Esophagus (tissue), 2 donors: ENCODE results near the gene PANK3. TPM values are rescaled to one million over a fixed set of nuclear protein-coding genes. Genes with fewer than 3 reads are reported as not detected.
A peak's percentile ranks its signal among the peaks of the same experiment; 100 is the strongest.

ENCODE experiments used
- H3K27ac ChIP-seq, 2 donors: one replicate each; pipeline ENCODE4 v1.5.1; 2013; ENCODE audit warnings: low read depth in 2 of 2, mild to moderate bottlenecking in 2 of 2, inconsistent platforms in 1 of 2, low read length in 1 of 2, moderate library complexity in 1 of 2
- H3K27me3 ChIP-seq, 2 donors: one replicate each; pipeline ENCODE4 v1.6.1; 2013; ENCODE audit warnings: low read length in 2 of 2, control low read depth in 1 of 2, mild to moderate bottlenecking in 1 of 2; ENCODE audit not compliant: insufficient read depth in 2 of 2, control insufficient read depth in 1 of 2
- H3K36me3 ChIP-seq, 2 donors: one replicate each; pipeline ENCODE4 v1.6.1; 2013; ENCODE audit warnings: low read length in 1 of 2; ENCODE audit not compliant: control insufficient read depth in 2 of 2, insufficient read depth in 2 of 2
- H3K4me1 ChIP-seq, 2 donors: one replicate each; pipeline ENCODE4 v1.6.1; 2013; ENCODE audit warnings: low read length in 1 of 2; ENCODE audit not compliant: control insufficient read depth in 2 of 2, insufficient read depth in 2 of 2
- H3K4me3 ChIP-seq, 2 donors: one replicate each; pipeline ENCODE4 v1.5.1; 2013; ENCODE audit warnings: low read length in 2 of 2, mild to moderate bottlenecking in 2 of 2, low read depth in 1 of 2, moderate library complexity in 1 of 2
- H3K9me3 ChIP-seq, 2 donors: one replicate each; pipeline ENCODE4 v1.6.1; 2013; ENCODE audit warnings: mild to moderate bottlenecking in 2 of 2, low read depth in 1 of 2, low read length in 1 of 2, moderate library complexity in 1 of 2; ENCODE audit not compliant: control insufficient read depth in 2 of 2, insufficient read depth in 1 of 2
- WGBS, 2 donors: extraction: QIAGEN DNeasy Blood & Tissue Kit; methylation state at CpG; one replicate each; pipeline ENCODE4 v1.1.7; 2013; 5-methylcytosine and 5-hydroxymethylcytosine counted together
- polyA plus RNA-seq, 2 donors: library from polyadenylated mRNA; stranded (reverse); fragments of 200-250 nt; gene quantifications; one replicate each; pipeline ENCODE4 v1.2.3, GENCODE V29; 2013
- donor health status: healthy with polysubstance abuse.
- donor health status: Bipolar disorder and iron deficiency.

The PANK3 gene
- 1 to 10 TPM; 3.7 to 7.5 TPM for polyA plus RNA-seq

GRCh38 chr5:168578538-168579487, at the start of gene PANK3:
Gene PANK3 (minus strand): TSS chr5:168579368. CDS start chr5:168579283, 85 bp downstream.
- H3K27me3 ChIP-seq: no peaks in the 10 kb centered on the region
- peak within 1 kb of the TSS; percentile 96 to 99 for H3K4me3 ChIP-seq
- WGBS, 2 donors: 0 to 1% methylated on average over 59 to 63 of the region's 63 CpGs
- H3K27ac ChIP-seq: peak within 1 kb of the TSS; percentile 99
- no peaks in the 10 kb centered on the region for H3K36me3 ChIP-seq
- peaks cover 0 to 2% of the 10 kb centered on the region in 2 donors for H3K4me1 ChIP-seq
- H3K9me3 ChIP-seq: no peaks in the 10 kb centered on the region

- H3K27ac ChIP-seq: peak overlapping the region in 1 of 2 donors; percentile 27
- no peaks in the 10 kb centered on the region for H3K36me3 ChIP-seq
- 70 to 79% methylated on average over 3 of the region's 3 CpGs for WGBS, 2 donors
- H3K4me3 ChIP-seq: no peak overlapping the region
- H3K27me3 ChIP-seq: no peaks in the 10 kb centered on the region
- H3K9me3 ChIP-seq: no peaks in the 10 kb centered on the region
- H3K4me1 ChIP-seq: no peaks in the 10 kb centered on the region
These were observed 45.7 kb upstream of the PANK3 start for GRCh38 chr5:168624850-168625364.

GRCh38 chr5:168620807-168621206, 41.6 kb upstream of the PANK3 start:
- 77 to 81% methylated on average over 1 of the region's 1 CpG for WGBS, 2 donors
- Histone ChIP-seq H3K4me1 (no peaks in the 10 kb centered on the region), H3K9me3 (no peaks in the 10 kb centered on the region), H3K36me3 (no peaks in the 10 kb centered on the region), H3K27ac (no peak overlapping the region), H3K27me3 (no peaks in the 10 kb centered on the region), H3K4me3 (no peak overlapping the region)

- Histone ChIP-seq H3K4me1 (no peaks in the 10 kb centered on the region), H3K27me3 (no peaks in the 10 kb centered on the region), H3K27ac (no peak overlapping the region), H3K36me3 (no peaks in the 10 kb centered on the region), H3K9me3 (no peaks in the 10 kb centered on the region), H3K4me3 (no peak overlapping the region)
- 93 to 94% methylated on average over 10 of the region's 10 CpGs for WGBS, 2 donors
These were observed 35.5 kb upstream of the PANK3 start for GRCh38 chr5:168614661-168615060.

- Histone ChIP-seq H3K4me1 (no peaks in the 10 kb centered on the region), H3K4me3 (no peak overlapping the region), H3K36me3 (no peaks in the 10 kb centered on the region), H3K9me3 (no peaks in the 10 kb centered on the region), H3K27me3 (no peaks in the 10 kb centered on the region), H3K27ac (no peak overlapping the region)
- 55 to 56% methylated on average over 1 of the region's 1 CpG for WGBS, 2 donors
These were observed 34.8 kb upstream of the PANK3 start for GRCh38 chr5:168613996-168614395.

GRCh38 chr5:168613396-168613795, 34.2 kb upstream of the PANK3 start:
- no peaks in the 10 kb centered on the region for H3K9me3 ChIP-seq
- WGBS, 2 donors: 50 to 53% methylated on average over 2 of the region's 2 CpGs
- H3K27ac ChIP-seq: no peak overlapping the region
- no peaks in the 10 kb centered on the region for H3K27me3 ChIP-seq
- no peaks in the 10 kb centered on the region for H3K4me1 ChIP-seq
- no peak overlapping the region for H3K4me3 ChIP-seq
- H3K36me3 ChIP-seq: no peaks in the 10 kb centered on the region

- no peaks in the 10 kb centered on the region for H3K27me3 ChIP-seq
- H3K27ac ChIP-seq: no peak overlapping the region
- H3K9me3 ChIP-seq: no peaks in the 10 kb centered on the region
- WGBS, 2 donors: 46 to 47% methylated on average over 2 of the region's 2 CpGs
- H3K36me3 ChIP-seq: no peaks in the 10 kb centered on the region
- no peaks in the 10 kb centered on the region for H3K4me1 ChIP-seq
- no peak overlapping the region for H3K4me3 ChIP-seq
These were observed 33.8 kb upstream of the PANK3 start for GRCh38 chr5:168612996-168613395.

GRCh38 chr5:168612123-168612522, 33.0 kb upstream of the PANK3 start:
- WGBS, 2 donors: 72% methylated on average over 4 of the region's 4 CpGs
- Histone ChIP-seq H3K4me1 (no peaks in the 10 kb centered on the region), H3K4me3 (no peak overlapping the region), H3K36me3 (no peaks in the 10 kb centered on the region), H3K27me3 (no peaks in the 10 kb centered on the region), H3K27ac (no peak overlapping the region), H3K9me3 (no peaks in the 10 kb centered on the region)

GRCh38 chr5:168611165-168611564, 32.0 kb upstream of the PANK3 start:
- H3K9me3 ChIP-seq: no peaks in the 10 kb centered on the region
- 83 to 87% methylated on average over 7 of the region's 7 CpGs for WGBS, 2 donors
- no peaks in the 10 kb centered on the region for H3K4me1 ChIP-seq
- H3K27ac ChIP-seq: no peak overlapping the region
- no peaks in the 10 kb centered on the region for H3K27me3 ChIP-seq
- H3K4me3 ChIP-seq: no peak overlapping the region
- no peaks in the 10 kb centered on the region for H3K36me3 ChIP-seq
